HEK293 (cell line): ENCODE data around the gene PLBD2.

Source experiments
- CTCF ChIA-PET: fragments of 350-600 bp; formaldehyde crosslinking; extraction: SDS; loops from one replicate; lab custom pipeline; 2021; ENCODE audit warnings: antibody characterized with exemption; lab: Yijun Ruan, JAX
- POLR2A ChIA-PET: fragments of 300-600 bp; formaldehyde crosslinking; extraction: SDS; loops from one replicate; lab custom pipeline; 2020; ENCODE audit warnings: antibody characterized with exemption, inconsistent platforms; lab: Yijun Ruan, JAX
- H3K27ac ChIP-seq: fragments of 200-500 bp; sonication (Bioruptor generic); 2 replicates; pipeline ENCODE4 v1.5.1; 2014; ENCODE audit warnings: low read depth, low read length, control low read depth, inconsistent platforms; ENCODE audit errors: extremely low read depth
- H3K36me3 ChIP-seq, 2 experiments: fragments of 200-500 bp in 1 of 2; sonication (Bioruptor generic) in 1 of 2; 1 replicate in 1 of 2; 2 replicates in 1 of 2; pipeline ENCODE4 v1.5.1; 2014 to 2017; ENCODE audit warnings: inconsistent platforms in 2 of 2, low read length in 2 of 2; ENCODE audit not compliant: control insufficient read depth in 2 of 2, insufficient read depth in 1 of 2
- H3K4me1 ChIP-seq: fragments of 200-500 bp; sonication (Bioruptor generic); 2 replicates; pipeline ENCODE4 v1.5.1; 2014; ENCODE audit warnings: mild to moderate bottlenecking, low read length, inconsistent platforms; ENCODE audit not compliant: control insufficient read depth, insufficient read depth
- H3K4me3 ChIP-seq: 2 replicates; pipeline ENCODE4 v1.5.1; 2011; ENCODE audit warnings: low read depth, mild to moderate bottlenecking, control low read depth, low read length, moderate library complexity
- H3K9me3 ChIP-seq: fragments of 200-500 bp; sonication (Bioruptor generic); 2 replicates; pipeline ENCODE4 v1.5.1; 2014; ENCODE audit warnings: low read depth, low read length, inconsistent platforms; ENCODE audit not compliant: control insufficient read depth, insufficient read depth
- GLI2 ChIP-seq: fragments of 450-650 bp; formaldehyde crosslinking; IDR thresholded peaks from 2 replicates; pipeline ENCODE4; 2017; ENCODE audit warnings: missing biosample characterization, missing genetic modification characterization, low read depth, borderline replicate concordance
- GLI4 ChIP-seq: fragments of 450-650 bp; formaldehyde crosslinking; IDR thresholded peaks from 2 replicates; pipeline ENCODE4 v1.5.1; 2016; ENCODE audit warnings: missing biosample characterization, missing genetic modification characterization
- KLF9 ChIP-seq: fragments of 450-650 bp; formaldehyde crosslinking; IDR thresholded peaks from 2 replicates; pipeline ENCODE4 v1.5.1; 2016; ENCODE audit warnings: missing biosample characterization, missing genetic modification characterization, low read depth
- SALL2 ChIP-seq: fragments of 450-650 bp; formaldehyde crosslinking; IDR thresholded peaks from 2 replicates; pipeline ENCODE4 v1.5.0; 2017; ENCODE audit warnings: missing biosample characterization, mild to moderate bottlenecking, missing genetic modification characterization, borderline replicate concordance
- SETDB1 ChIP-seq: IDR thresholded peaks from one replicate; pipeline ENCODE4 v1.6.1; 2017; ENCODE audit warnings: mild to moderate bottlenecking, low read length, moderate library complexity, mixed read lengths; ENCODE audit not compliant: insufficient read length
- ZBTB17 ChIP-seq: fragments of 450-650 bp; formaldehyde crosslinking; IDR thresholded peaks from 2 replicates; pipeline ENCODE4 v1.5.1; 2016; ENCODE audit warnings: missing biosample characterization, missing genetic modification characterization
- ZFP69B ChIP-seq: fragments of 450-650 bp; formaldehyde crosslinking; IDR thresholded peaks from 2 replicates; pipeline ENCODE4 v1.5.1; 2016; ENCODE audit warnings: missing biosample characterization, missing genetic modification characterization
- ZNF10 ChIP-seq: fragments of 450-650 bp; formaldehyde crosslinking; IDR thresholded peaks from 2 replicates; pipeline ENCODE4 v1.5.1; 2017; ENCODE audit warnings: missing biosample characterization, missing genetic modification characterization
- ZNF16 ChIP-seq: fragments of 450-650 bp; formaldehyde crosslinking; IDR thresholded peaks from 2 replicates; pipeline ENCODE4 v1.5.1; 2016; ENCODE audit warnings: low read depth, missing biosample characterization, missing genetic modification characterization
- ZNF23 ChIP-seq: fragments of 450-650 bp; formaldehyde crosslinking; IDR thresholded peaks from 2 replicates; pipeline ENCODE4 v1.5.1; 2016; ENCODE audit warnings: missing biosample characterization, missing genetic modification characterization, borderline replicate concordance
- ZNF366 ChIP-seq: fragments of 450-650 bp; formaldehyde crosslinking; conservative IDR thresholded peaks from 2 replicates; pipeline ENCODE4 v1.5.1; 2016; ENCODE audit warnings: missing biosample characterization, missing genetic modification characterization
- ZNF416 ChIP-seq: fragments of 450-650 bp; formaldehyde crosslinking; IDR thresholded peaks from 2 replicates; pipeline ENCODE4 v1.5.1; 2016; ENCODE audit warnings: missing biosample characterization, missing genetic modification characterization
- ZNF558 ChIP-seq: fragments of 450-650 bp; formaldehyde crosslinking; IDR thresholded peaks from 2 replicates; pipeline ENCODE4 v1.5.1; 2016; ENCODE audit warnings: missing biosample characterization, missing genetic modification characterization
- ZNF707 ChIP-seq: fragments of 450-650 bp; formaldehyde crosslinking; IDR thresholded peaks from 2 replicates; pipeline ENCODE4 v1.5.1; 2016; ENCODE audit warnings: missing biosample characterization, missing genetic modification characterization
- ZNF747 ChIP-seq: fragments of 450-650 bp; formaldehyde crosslinking; IDR thresholded peaks from 2 replicates; pipeline ENCODE4 v1.5.1; 2016; ENCODE audit warnings: missing biosample characterization, missing genetic modification characterization
- ZNF768 ChIP-seq: fragments of 450-650 bp; formaldehyde crosslinking; IDR thresholded peaks from 2 replicates; pipeline ENCODE4 v1.5.1; 2018; ENCODE audit warnings: missing biosample characterization, mild to moderate bottlenecking, missing genetic modification characterization
- TF ChIP-seq, protein P1 (sequence below): fragments of 450-650 bp; formaldehyde crosslinking; IDR thresholded peaks from 2 replicates; pipeline ENCODE4 v1.5.1; 2016; ENCODE audit warnings: missing biosample characterization, missing genetic modification characterization
- TF ChIP-seq, protein P2 (sequence below): fragments of 450-650 bp; formaldehyde crosslinking; IDR thresholded peaks from 2 replicates; pipeline ENCODE4 v1.5.1; 2016; ENCODE audit warnings: missing biosample characterization, missing genetic modification characterization

PLBD2 gene

DNA sequence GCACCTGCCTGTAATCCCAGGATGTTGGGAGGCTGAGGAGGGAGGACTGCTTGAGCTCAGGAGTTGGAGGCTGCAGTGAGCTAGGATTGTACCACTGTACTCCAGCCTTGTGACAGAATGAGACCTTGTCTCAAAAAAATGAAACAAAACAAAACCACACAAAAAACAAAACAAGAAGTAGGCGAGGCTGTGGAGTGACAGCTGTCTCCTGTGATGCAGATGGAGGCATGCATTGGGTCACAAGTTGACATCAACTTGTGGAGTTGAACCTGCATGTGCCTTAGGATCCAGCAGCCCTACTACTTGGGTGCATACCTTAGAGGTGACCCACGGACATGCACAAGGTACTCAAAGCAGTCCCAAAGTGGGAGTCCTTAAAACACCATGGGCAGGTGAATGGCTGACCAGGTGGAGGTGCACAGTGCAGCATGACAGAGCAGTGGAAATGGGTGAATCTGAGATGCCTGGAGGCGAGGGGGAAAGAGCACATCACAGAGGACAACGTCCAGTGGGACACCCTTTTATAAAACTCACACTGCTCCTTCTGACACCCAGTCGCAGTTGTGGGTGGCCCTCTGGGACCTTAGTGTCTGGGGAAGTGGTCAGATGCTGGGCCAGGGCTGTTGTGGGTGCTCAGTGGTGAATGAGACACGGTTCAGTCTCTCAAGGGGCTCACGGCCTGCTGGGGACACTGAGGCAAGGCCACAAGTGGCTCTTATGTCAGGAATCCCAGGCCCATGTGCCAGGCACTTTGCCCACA is 12.7 kb downstream of the PLBD2 start:
- CTCF ChIA-PET: no interaction called here
- POLR2A ChIA-PET: interaction anchor here (0.5 kb wide), 1 partner anchor 182 kb away, joined by 4 read pairs; no protein-coding TSS in a partner anchor

DNA sequence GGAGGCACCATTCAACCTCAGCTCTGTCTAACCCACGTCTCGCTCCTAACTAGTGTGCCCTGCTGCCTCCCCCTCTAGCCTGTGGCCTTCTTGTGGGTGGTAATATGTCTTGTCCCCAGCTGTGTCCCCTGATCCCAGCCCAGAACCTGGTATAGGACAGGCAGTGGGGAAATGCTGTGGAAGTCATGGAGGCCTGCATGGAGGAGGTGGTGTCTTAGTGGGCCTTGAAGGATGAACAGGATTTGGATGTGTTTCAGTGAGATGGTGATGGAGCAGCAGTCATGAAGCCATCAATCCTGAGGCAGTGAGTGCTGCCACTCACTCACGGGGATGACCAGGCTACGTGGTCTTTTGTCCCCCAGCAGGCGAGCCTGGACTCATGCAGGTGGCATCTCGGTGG is 13.4 kb downstream of the PLBD2 start:
- H3K4me3 ChIP-seq: no peak overlapping the region
- H3K4me1 ChIP-seq: no peaks in the 10 kb centered on the region
- peak; percentile 84; the same call in 1 of the 2 replicates for TF ChIP-seq GLI4
- TF ChIP-seq ZNF416 (tag by site-specific recombination): no peak
- no peak for TF ChIP-seq ZNF768 (tag by site-specific recombination)
- CTCF ChIA-PET: no interaction called here
- peaks cover 5 to 42% of the 10 kb centered on the region in 2 experiments; a peak in 2 of 3 replicates for H3K36me3 ChIP-seq
- no peak overlapping the region for H3K27ac ChIP-seq
- no peaks in the 10 kb centered on the region for H3K9me3 ChIP-seq
- POLR2A ChIA-PET: interaction anchor here (0.5 kb wide), 1 partner anchor 183 kb away, joined by 4 read pairs; no protein-coding TSS in a partner anchor

More for the DNA sequence above, 12.7 kb downstream of the PLBD2 start:
- no peak overlapping the region for H3K27ac ChIP-seq
- TF ChIP-seq SETDB1: no peak
- no peak for TF ChIP-seq ZNF747 (tag by site-specific recombination)
- H3K4me3 ChIP-seq: no peak overlapping the region
- no peaks in the 10 kb centered on the region for H3K9me3 ChIP-seq
- H3K4me1 ChIP-seq: no peaks in the 10 kb centered on the region
- H3K36me3 ChIP-seq: peaks cover 5 to 36% of the 10 kb centered on the region in 2 experiments; a peak in 2 of 3 replicates

DNA sequence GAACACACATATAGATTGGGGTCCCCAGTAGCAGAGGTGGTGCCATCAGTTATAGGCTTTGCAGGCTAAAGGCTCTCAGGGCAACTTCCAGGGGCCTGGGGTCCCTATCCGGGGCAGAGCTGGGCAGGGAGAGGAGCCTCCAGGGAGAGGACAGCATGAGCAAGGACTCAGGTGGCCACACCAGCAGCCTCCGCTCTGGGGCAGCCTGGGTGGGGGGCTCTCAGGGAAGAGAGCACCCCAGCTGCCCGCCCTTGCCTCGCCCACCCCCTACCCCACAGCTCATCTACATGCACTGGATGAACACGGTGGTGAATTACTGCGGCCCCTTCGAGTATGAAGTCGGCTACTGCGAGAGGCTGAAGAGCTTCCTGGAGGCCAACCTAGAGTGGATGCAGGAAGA is 14.0 kb downstream of the PLBD2 start:
- Histone ChIP-seq H3K27ac (no peak overlapping the region), H3K36me3 (peaks cover 5 to 45% of the 10 kb centered on the region in 2 experiments; a peak in 2 of 3 replicates), H3K9me3 (no peaks in the 10 kb centered on the region), H3K4me3 (no peak overlapping the region), H3K4me1 (no peaks in the 10 kb centered on the region)
- ChIA-PET CTCF (no interaction called here), POLR2A (no interaction called here)
- TF ChIP-seq ZNF16 (tag by site-specific recombination) (no peak), KLF9 (no peak), SALL2 (tag by site-specific recombination) (no peak), ZNF747 (tag by site-specific recombination) (no peak), ZFP69B (tag by site-specific recombination) (no peak), ZBTB17 (tag by site-specific recombination) (no peak), ZNF558 (tag by site-specific recombination) (no peak), ZNF707 (tag by site-specific recombination) (no peak), ZNF10 (tag by site-specific recombination) (no peak), ZNF23 (tag by site-specific recombination) (no peak), GLI2 (tag by site-specific recombination) (no peak), ZNF366 (tag by site-specific recombination) (no peak)
- TF ChIP-seq, protein P1, sequence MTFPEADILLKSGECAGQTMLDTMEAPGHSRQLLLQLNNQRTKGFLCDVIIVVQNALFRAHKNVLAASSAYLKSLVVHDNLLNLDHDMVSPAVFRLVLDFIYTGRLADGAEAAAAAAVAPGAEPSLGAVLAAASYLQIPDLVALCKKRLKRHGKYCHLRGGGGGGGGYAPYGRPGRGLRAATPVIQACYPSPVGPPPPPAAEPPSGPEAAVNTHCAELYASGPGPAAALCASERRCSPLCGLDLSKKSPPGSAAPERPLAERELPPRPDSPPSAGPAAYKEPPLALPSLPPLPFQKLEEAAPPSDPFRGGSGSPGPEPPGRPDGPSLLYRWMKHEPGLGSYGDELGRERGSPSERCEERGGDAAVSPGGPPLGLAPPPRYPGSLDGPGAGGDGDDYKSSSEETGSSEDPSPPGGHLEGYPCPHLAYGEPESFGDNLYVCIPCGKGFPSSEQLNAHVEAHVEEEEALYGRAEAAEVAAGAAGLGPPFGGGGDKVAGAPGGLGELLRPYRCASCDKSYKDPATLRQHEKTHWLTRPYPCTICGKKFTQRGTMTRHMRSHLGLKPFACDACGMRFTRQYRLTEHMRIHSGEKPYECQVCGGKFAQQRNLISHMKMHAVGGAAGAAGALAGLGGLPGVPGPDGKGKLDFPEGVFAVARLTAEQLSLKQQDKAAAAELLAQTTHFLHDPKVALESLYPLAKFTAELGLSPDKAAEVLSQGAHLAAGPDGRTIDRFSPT: no peak
- TF ChIP-seq, protein P2, sequence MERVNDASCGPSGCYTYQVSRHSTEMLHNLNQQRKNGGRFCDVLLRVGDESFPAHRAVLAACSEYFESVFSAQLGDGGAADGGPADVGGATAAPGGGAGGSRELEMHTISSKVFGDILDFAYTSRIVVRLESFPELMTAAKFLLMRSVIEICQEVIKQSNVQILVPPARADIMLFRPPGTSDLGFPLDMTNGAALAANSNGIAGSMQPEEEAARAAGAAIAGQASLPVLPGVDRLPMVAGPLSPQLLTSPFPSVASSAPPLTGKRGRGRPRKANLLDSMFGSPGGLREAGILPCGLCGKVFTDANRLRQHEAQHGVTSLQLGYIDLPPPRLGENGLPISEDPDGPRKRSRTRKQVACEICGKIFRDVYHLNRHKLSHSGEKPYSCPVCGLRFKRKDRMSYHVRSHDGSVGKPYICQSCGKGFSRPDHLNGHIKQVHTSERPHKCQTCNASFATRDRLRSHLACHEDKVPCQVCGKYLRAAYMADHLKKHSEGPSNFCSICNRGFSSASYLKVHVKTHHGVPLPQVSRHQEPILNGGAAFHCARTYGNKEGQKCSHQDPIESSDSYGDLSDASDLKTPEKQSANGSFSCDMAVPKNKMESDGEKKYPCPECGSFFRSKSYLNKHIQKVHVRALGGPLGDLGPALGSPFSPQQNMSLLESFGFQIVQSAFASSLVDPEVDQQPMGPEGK (tag by site-specific recombination): no peak
